Kidney tubule cell (primary cell): ENCODE results near the gene BMP6.

Experiments
- DNase-seq: peaks from one replicate; pipeline ENCODE4 v3.0.0-alpha.2; 2018; ENCODE audit warnings: low spot score

The BMP6 gene

DNA sequence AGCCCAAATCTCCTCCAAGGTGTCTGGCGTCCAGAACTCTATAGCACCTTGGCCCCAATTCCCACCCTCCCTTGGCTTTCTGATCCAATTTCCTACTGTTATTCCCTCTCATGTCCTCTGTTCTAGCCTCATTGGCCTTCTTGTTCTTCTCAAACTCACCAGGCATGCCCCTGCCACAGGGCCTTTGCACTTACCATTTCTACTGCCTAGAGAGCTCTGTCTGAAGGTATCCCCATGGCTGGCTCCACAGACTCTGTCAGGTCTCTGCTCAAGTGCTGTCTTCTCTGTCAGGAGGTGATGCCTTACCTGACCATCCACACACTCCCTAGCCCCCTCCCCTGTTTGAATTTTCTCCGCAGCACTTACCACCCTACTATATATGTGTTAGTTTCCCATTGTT, 5.6 kb upstream of the BMP6 start:
- no peak for DNase-seq

DNA sequence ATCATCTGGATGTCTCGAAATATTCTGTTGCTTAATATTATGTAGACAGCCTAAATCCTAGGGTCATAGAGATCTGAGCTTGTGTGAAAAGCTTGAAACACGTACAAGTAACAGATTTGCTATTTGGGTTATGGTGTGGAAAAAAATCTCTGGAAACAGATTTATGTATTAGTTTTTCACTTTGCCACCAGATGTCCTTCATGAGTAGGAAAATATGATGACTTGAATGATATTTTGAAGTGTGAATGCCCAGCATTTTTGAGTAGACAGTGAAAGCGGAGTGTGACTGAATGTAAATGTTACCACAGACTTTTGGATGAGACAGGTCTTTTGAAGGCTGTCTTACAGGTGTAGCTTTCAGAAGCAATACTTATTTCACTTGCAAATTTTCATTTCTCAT, 4.2 kb upstream of the BMP6 start:
- peak; percentile 42 for DNase-seq

DNA sequence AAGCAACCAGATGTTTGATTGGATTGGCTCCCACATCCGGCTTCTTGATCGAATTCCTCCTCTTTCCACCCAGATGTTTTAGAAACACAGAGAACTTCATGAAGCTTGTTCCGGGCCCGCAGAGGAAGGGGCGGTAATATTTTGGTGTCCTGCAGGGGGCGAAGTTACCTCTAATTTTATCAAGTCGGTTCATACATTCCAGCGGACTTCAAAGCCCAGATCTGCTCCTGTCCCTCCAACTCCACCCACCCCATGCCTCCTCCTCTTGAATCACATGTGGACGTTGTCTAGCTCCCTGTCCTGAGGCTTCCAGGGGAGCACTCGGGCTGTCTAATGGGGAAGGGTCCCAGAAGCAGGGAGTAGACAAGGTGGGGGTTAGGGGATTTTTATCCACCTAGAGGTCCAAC, 2.9 kb upstream of the BMP6 start:
- peak; percentile 83 for DNase-seq

DNA sequence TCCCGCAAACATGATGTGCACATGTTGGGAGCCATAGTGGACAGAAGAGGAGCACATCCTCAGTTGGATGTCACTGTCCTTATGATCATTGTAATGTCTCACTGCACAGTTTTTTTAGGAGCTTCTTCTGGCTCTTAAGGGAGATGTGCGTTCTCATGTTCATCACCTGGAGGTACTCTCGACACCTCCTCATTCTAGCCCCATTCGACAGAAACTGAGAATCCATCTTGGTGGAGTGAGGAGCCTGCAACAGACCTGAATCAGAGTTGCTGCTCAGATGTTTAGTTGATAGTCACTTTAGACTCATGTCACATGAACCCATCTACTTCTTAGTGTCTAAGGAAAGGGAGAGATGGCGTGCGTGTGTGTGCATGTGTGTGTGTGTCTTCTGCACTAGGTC, 2.3 kb upstream of the BMP6 start:
- no peak for DNase-seq

DNA sequence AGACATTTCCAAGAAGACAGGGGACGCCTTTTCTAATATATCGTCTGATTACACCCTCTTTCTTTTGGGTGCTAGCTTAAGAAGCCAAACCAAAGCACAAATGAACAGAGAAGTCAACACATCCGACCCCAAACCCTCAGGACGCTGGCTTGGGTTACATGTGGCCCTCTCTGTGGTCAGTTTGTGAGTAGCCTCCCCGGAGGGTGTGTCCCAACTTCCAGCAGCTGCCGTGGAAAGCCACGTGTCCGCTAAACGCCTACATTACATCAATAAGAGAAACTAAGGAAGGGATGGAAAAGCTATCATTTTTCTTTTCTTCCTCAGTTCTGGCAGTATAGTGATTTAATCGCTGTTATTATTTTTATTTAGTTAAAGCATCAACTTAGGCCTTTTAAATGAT, 487 bp upstream of the BMP6 start:
- no peak for DNase-seq

DNA sequence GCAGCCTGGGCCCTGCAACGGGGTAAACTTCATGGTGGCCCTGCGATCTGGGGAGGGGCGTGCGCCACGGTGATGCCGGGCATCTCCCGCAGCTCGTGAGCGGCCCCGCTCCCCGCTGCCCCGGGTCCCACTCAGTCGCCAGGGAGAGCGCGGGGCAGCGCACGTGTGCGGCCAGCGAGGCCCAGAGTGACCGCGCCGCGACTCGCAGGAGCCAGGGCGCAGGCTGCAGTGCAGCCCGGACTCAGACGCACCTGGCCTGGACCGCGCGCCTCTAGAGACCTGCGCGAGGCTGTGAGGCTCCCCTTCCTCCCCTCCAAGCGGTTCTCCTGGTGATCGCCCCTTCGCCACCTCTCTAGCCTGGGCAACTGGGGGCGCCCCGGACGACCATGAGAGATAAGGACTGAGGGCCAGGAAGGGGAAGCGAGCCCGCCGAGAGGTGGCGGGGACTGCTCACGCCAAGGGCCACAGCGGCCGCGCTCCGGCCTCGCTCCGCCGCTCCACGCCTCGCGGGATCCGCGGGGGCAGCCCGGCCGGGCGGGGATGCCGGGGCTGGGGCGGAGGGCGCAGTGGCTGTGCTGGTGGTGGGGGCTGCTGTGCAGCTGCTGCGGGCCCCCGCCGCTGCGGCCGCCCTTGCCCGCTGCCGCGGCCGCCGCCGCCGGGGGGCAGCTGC, 652 bp downstream of the BMP6 start:
- no peak for DNase-seq

DNA sequence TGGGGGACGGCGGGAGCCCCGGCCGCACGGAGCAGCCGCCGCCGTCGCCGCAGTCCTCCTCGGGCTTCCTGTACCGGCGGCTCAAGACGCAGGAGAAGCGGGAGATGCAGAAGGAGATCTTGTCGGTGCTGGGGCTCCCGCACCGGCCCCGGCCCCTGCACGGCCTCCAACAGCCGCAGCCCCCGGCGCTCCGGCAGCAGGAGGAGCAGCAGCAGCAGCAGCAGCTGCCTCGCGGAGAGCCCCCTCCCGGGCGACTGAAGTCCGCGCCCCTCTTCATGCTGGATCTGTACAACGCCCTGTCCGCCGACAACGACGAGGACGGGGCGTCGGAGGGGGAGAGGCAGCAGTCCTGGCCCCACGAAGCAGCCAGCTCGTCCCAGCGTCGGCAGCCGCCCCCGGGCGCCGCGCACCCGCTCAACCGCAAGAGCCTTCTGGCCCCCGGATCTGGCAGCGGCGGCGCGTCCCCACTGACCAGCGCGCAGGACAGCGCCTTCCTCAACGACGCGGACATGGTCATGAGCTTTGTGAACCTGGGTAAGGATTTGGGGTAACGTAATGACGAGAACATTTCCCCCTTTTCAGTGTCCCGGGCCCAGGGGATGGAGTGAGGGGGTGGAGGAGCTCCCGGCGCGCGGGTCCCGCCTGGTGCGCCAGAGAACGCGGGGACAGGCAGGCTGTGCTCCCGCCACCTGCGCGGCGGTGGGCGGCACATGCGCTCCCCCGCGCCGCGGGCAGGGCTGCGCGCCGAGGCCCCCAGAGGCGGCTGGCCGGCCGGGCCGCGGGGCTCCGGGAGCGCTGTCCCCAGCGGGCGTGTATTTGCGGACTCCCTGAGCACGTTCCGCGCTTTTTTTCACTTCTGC, 1.4 kb downstream of the BMP6 start:
- no peak for DNase-seq

DNA sequence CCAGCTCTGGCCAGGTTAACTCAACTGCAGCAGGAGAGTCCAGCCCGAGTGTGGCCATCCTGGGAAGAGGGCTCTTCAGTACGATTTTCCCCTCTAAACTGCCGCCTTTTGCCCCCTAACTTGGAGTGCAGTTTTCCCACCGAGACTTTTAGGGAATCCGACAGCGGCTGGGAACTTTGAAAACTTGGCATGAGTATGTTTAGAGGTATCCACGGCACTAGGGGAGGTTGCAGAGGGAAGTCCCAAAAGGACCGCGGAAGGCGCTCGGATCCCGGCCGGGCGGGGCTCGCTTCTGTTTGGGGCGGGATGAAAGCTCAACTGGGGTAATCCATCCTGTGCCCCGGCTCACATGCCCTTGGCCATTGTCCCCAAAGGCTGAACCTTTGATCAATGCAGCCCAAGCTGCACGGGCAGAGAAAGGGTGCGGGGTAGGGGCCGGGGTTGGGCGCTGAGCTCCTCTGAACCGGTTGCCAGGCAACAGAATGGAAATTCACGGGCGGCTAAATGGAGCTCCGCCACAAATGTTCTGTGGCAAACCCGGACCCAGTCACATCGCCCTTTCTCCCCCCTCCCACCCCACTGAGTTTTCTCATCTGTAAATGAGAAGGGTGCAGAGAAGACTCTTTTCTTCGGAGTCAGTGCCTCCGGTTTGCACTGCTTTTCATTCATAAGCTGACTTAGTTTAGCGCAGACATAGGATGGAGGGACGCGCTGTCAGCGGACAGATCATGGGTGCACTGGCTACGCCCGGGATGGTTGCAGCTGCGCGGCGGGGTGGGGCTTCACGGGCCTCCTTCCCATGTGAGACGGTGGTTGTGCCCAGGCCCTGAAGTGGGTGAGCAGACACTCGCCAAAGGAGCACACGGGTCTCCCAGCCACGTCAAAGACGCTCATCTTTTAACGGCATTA, 2.3 kb downstream of the BMP6 start:
- DNase-seq, result peak; percentile 17

DNA sequence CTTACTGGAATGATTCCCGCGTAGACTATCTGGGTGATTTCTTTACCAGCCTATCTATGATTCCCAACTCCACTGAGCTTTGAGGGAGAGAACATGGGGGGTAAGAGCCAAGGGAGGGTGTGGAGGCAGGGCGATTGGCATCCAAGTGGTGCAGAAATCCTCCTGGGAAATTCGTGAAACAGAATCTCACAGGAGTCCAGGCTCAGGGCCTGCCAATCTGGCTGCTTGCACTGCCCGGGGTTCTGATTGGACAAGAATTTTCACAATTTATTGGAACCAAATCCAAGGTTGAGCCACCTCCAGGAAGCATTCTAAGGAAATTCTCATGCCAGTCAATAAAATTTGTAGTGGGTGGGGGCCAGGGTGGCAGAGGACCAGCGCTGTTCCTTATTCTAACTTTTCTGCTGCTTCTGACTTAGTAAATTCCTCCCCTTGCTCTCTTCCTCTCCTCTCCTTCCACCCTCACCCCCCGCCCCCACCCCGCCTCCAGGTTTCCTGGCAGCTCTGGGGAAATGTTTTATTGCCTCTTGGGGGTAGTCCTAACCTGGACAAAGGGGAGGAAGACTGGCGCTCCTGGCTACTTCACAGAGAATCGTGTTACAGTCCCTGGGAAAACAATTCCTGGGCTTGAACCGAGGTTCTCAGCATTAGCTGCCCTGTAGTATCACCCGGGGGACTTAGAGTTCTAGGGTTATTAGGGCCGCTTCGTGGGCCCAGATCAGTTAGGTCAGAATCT, 3.1 kb downstream of the BMP6 start:
- no peak for DNase-seq

DNA sequence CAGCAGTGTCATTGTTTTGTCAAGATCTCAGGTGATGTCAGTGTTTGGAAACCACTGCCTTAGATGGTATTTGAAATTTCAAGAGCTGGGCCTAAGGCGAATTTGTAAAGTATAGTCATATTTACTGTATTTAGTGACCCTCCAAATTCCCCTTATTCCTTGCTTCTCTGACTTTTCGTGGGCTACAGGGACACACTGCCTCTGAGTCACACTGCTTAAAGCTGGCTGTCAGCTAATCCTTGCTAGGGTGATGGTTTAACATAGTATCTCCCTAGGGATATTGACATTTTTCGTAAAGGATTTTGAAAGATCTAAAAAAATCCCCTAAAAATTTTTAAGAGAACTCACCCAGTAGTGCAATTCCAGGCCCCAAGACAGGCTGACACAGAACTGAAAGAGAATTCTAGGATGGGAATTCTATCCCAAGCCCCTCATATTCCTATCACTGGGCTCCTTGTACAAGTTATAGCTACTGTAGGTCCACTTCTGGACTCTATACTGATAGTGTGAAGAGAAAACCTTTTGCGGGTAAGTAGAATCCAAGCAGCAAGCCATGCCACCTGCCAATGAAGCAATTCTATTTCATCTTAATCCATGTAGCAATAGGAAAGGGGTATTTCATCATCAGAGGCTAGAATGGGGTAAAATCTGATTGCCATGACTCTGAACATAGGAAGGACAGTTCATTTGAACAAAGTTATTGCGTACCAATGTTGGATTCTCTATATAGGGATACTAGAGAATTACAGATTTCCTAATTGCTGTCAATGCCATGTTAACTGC, 4.3 kb downstream of the BMP6 start:
- peak; percentile 28 for DNase-seq

DNA sequence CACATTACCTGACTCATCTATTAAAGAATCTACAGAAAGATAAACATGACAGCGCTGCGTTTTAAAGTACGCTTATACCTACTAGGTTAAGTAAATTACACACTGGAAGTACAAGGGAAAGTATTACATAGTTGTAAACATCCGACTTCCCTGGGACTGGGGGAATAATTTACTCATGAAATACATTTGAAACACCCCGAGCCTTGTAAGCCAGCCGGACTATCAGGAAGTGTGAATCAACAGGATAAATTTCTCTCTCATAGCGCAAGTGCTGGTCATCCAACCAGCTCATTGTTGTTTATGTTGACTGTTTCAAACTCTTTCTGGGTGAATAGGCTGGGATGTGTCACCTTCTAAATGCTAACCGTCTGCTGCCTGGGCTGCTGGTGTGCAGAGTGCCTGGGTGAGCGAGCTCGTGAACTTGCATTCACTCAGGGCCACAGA, 4.9 kb downstream of the BMP6 start:
- peak; percentile 96 for DNase-seq

DNA sequence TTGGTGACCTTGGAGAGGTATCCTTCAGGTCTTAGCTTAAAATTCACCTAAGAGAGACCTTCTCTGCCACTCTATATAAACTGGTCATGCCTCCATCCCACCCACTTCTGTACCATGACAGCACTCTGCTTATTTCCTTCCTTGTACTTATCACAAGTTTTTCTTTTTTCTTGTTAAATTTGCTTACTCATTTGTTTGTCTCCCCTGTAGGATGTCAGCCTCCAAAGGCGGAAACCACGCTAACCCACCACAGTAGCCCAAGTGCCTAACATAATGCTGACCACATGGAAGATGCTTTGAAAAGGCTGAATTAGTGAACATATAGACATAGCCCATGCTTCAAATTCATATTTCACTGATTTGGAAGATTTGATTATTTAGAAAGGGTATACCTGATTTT, 5.4 kb downstream of the BMP6 start:
- DNase-seq, result no peak

DNA sequence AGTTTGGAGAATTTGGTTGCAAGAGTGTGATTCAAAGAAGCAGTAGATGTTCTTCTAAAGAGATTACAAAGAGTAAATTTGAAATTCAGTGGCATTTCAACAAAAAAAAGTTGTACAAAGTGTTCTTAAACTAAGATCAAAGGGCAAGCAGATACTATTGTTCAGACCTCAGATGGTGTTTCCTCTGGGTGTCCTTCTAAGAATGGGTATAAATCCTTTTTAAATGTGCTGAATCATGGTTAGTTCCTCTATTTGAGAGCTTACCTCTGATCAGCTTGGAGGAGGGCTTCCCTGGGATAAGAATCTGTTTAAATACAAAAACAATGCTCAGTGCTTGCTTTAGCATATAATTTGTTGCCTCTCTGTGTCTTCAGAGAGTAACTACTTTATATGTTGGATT, 6.3 kb downstream of the BMP6 start:
- no peak for DNase-seq

DNA sequence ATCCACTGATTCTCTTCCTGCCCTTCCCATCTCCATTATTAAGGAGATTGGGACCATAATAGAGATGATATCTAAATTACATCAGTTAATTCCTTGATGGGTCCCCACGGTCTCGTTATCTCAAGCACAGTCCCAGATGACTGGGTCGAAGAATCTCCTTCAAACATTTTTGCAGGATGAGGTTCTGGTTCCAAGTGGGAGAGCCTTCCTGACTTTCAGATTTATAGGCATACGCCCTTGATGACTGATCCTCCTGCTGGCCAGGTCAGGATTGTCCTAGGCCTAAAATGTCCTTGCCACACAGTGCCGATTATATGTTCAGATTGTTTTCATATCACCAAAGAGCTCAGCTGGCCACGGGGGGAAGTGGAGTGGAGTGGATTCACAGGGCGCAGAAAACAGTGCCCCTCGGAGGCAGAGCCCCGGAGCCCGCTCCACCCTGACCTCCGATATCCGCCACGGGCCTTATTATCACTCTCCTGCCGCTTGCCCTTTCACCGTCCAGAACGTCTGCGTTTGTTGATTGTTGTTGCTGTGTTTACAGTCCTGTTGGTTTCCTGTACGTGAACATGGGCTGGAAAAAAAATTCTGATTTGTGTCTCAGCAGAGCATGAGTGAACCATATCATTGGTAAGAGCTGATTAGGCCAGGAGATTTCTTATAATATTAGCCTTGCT, 8.9 kb downstream of the BMP6 start:
- DNase-seq, result no peak

DNA sequence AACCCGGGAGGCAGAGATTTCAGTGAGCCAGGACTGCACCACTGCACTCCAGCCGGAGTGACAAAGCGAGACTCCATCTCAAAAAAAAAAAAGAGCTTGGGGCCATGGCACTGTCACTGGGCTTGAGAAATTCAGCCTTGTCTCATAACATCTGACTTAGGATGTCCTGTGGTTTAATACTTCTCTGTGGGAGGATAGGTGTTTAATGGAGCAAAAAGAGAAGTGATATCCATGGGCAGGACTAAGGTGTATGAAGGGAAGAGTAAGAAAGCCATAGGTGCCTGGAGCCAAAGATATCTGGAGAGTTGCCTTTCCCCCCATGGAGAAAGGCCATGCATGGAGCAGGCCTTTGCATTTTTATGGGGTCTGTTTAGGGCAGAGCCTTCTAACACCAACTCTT, 11.2 kb downstream of the BMP6 start:
- DNase-seq, result no peak

DNA sequence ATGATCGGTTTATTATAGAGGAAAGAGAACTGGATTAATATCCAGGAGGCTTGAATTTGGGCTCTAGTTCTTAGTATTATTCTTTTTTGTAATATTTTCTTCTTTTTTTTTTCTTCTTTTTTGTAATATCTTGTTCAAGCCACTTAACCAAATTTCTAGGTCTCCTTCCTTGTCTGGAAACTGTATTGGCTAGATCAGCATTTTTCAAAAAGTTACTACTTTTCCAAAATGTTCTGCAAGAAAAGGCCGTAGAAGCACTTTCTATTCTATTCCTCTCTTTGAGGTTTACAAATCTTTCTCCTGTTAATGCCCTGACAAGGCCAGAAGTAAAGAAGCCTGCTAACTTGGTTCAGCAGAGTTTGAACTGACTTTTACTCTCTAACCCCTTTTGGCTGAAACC, 12.0 kb downstream of the BMP6 start:
- no peak for DNase-seq

DNA sequence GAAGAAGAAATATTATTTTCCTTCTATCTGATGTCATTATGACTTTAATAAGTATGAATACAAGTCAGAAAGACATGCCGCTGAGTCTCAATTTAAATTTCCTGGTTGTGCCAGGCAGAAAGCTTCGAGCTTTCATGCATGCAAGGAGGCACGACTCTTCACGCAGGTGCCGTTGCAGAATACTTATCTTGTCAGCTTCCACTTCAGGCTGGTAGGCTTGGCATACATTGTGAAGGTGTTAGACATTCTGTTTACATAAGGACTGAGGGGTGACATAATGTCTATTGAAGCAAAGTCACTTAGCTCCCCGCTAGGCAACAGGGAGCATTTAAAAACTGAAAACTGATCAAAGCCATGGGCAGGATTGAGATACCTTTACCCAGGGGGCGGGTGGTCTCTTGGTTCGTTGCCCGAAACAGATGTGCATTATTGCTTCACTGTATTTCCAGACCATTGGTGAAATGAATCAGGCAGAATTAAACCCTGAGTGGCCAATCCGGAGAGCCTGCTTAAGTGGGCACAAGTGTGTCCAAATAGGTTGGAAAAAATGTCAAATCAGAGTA, 16.4 kb downstream of the BMP6 start:
- peak; percentile 34 for DNase-seq

DNA sequence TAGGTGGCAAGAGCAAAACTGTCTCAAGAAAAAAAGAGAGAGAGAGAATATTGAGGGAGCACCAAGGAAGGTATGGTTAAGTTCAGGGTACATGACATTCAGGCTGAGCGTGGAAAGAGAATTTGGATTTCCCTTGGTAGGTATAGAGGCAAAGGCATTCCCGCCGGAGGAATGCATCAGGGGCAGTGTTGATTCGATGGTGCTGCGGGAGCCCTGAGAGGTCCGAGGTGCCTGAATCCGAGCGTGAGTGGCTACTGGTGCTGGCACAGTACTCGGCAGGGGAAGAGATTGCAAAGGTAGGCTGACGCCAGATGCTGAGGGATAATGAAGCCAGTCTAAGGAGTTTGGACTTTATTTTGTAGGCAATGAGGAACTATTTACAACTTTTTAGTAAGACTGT, 20.0 kb downstream of the BMP6 start:
- DNase-seq, result no peak

DNA sequence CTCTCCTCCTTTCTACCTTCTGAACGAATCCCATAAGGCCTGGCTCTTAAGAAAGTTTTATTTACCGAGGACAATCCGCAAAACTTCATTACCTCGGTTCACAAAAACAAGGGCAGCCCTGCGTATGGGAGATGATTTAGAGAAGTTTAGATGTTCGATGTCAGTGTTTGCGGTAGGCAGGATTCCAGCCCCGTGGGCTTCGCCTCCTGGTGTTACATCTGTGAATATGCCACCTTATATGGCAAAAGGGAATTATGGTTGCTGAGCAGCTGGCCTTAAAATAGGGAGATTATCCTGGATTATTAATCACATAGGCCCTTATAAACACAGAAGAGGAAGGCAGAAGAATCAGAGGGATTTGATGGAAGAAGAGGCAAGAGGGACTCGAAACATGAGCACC, 21.1 kb downstream of the BMP6 start:
- DNase-seq, result no peak

DNA sequence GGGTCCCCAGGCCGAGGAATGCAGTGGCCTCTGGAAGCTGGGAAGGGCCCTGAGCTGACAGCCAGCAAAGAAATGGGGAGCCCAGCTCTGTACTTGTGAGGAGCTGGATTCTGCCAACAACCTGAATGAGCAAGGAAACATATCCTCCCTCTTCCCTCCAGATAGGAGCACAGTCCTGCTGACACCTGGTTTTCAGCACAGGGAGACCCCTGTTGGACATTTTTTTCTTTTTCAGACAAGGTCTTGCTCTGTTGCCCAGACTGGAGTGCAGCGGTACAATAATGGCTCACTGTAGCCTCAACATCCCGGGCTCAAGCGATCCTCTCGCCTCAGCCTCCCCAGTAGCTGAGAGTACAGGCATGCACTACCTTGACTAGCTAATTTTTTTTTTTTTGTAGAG, 21.5 kb downstream of the BMP6 start:
- DNase-seq, result no peak
